HG03520 (cell line): ENCODE data around the gene CKMT2.

ENCODE experiments used
- ATAC-seq: cut with Tn5 transposase; IDR thresholded peaks from one replicate; pipeline ENCODE4 v1.9.1; 2021; ENCODE audit warnings: mild to moderate bottlenecking, moderate library complexity; ENCODE audit not compliant: unreplicated experiment

CKMT2 gene

GRCh38 chr5:81233080-81233634 lies at the start of gene CKMT2:
Gene CKMT2 (plus strand): TSS chr5:81233322. CDS start chr5:81251133, 17,811 bp downstream.
- no peak for ATAC-seq

- ATAC-seq: no peak
Observed at GRCh38 chr5:81183811-81184748, 49.0 kb upstream of the CKMT2 start.

GRCh38 chr5:81184749-81185110 lies 48.4 kb upstream of the CKMT2 start:
- no peak for ATAC-seq

GRCh38 chr5:81187885-81188284 lies 45.2 kb upstream of the CKMT2 start:
- no peak for ATAC-seq

- no peak for ATAC-seq
Observed at GRCh38 chr5:81188962-81189361, 44.2 kb upstream of the CKMT2 start.

GRCh38 chr5:81189875-81190498 lies 43.1 kb upstream of the CKMT2 start:
- ATAC-seq: no peak

GRCh38 chr5:81191726-81192372 lies 41.3 kb upstream of the CKMT2 start:
- no peak for ATAC-seq

- ATAC-seq: no peak
Observed at GRCh38 chr5:81192373-81192750, 40.8 kb upstream of the CKMT2 start.

GRCh38 chr5:81194633-81195334 lies 38.3 kb upstream of the CKMT2 start:
- ATAC-seq: peak; percentile 85

- ATAC-seq: no peak
Observed at GRCh38 chr5:81195335-81195929, 37.7 kb upstream of the CKMT2 start.

GRCh38 chr5:81202655-81203054 lies 30.5 kb upstream of the CKMT2 start:
- no peak for ATAC-seq

- no peak for ATAC-seq
Observed at GRCh38 chr5:81203729-81204128, 29.4 kb upstream of the CKMT2 start.

- ATAC-seq: no peak
Observed at GRCh38 chr5:81204205-81204604, 28.9 kb upstream of the CKMT2 start.

- ATAC-seq: no peak
Observed at GRCh38 chr5:81205058-81205457, 28.1 kb upstream of the CKMT2 start.

GRCh38 chr5:81207009-81207408 lies 26.1 kb upstream of the CKMT2 start:
- ATAC-seq: no peak

- no peak for ATAC-seq
Observed at GRCh38 chr5:81208904-81209303, 24.2 kb upstream of the CKMT2 start.

GRCh38 chr5:81209386-81209785 lies 23.7 kb upstream of the CKMT2 start:
- no peak for ATAC-seq

- ATAC-seq: no peak
Observed at GRCh38 chr5:81209869-81210493, 23.1 kb upstream of the CKMT2 start.

- peak; percentile 45 for ATAC-seq
Observed at GRCh38 chr5:81212211-81212751, 20.8 kb upstream of the CKMT2 start.

- no peak for ATAC-seq
Observed at GRCh38 chr5:81213070-81213469, 20.1 kb upstream of the CKMT2 start.
